GM18505 (cell line): ENCODE data around the gene PTPRT.
"Not testable (repeated sequence)": the region's sequence is repeated elsewhere in the genome, so short reads cannot be mapped to it uniquely, and the experiment has no call there.

ENCODE experiments used
- ATAC-seq: cut with Tn5 transposase; IDR thresholded peaks from one replicate; pipeline ENCODE4 v1.9.1; 2021; ENCODE audit not compliant: unreplicated experiment
- POLR2A ChIP-seq: IDR thresholded peaks from 4 replicates; pipeline ENCODE4 v1.6.1; 2011; ENCODE audit warnings: borderline replicate concordance; ENCODE audit not compliant: insufficient read depth, insufficient read length; ENCODE audit errors: extremely low read depth

The PTPRT gene

GRCh38 chr20:43167615-43168014, 22.1 kb downstream of the PTPRT start:
- no peak for ATAC-seq
- TF ChIP-seq POLR2A: no peak

GRCh38 chr20:43167021-43167420, 22.7 kb downstream of the PTPRT start:
- ATAC-seq: no peak
- TF ChIP-seq POLR2A: no peak

GRCh38 chr20:43165611-43166010, 24.1 kb downstream of the PTPRT start:
- ATAC-seq: no peak
- TF ChIP-seq POLR2A: no peak

DNA sequence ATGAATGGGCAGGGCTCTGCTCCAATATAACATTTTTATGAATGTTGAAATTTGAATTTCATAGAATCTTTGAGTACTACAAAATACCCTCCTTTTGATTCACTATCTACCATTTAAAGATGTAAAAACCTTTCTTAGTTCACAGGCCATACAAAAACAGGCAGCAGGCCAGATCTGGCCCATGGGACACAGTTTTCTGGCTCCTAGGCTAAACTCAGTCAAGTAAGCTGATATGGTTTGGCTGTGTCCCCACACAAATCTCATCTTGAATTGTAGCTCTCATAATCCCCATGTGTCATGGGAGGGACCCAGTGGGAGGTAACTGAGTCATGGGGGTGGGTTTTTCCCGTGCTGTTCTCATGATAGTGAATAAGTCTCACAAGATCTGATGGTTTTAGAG, 25.0 kb downstream of the PTPRT start:
- ATAC-seq: not testable (repeated sequence)

GRCh38 chr20:43161716-43162115, 28.0 kb downstream of the PTPRT start:
- no peak for ATAC-seq
- no peak for TF ChIP-seq POLR2A

GRCh38 chr20:43160941-43161340, 28.8 kb downstream of the PTPRT start:
- no peak for ATAC-seq
- TF ChIP-seq POLR2A: no peak

DNA sequence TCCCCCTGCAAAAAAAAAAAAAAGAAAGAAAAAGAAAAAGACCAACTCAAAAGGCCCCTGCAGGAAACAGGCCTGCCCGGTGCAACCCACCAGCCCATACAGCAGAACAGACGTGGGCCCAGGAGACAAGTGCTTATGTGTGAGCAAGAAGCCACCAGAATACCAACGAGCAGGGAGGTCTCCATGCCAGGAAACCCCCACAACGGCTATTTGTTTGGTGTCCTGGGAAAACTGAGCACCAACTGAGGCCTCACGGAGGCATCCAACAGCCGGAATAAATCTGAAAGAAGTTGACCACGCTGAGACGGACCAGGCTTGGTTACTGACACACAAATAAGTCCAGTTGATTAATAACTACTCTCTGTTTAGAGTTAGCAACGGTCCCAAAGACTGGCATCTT, 29.7 kb downstream of the PTPRT start:
- no peak for ATAC-seq
- TF ChIP-seq POLR2A: no peak

DNA sequence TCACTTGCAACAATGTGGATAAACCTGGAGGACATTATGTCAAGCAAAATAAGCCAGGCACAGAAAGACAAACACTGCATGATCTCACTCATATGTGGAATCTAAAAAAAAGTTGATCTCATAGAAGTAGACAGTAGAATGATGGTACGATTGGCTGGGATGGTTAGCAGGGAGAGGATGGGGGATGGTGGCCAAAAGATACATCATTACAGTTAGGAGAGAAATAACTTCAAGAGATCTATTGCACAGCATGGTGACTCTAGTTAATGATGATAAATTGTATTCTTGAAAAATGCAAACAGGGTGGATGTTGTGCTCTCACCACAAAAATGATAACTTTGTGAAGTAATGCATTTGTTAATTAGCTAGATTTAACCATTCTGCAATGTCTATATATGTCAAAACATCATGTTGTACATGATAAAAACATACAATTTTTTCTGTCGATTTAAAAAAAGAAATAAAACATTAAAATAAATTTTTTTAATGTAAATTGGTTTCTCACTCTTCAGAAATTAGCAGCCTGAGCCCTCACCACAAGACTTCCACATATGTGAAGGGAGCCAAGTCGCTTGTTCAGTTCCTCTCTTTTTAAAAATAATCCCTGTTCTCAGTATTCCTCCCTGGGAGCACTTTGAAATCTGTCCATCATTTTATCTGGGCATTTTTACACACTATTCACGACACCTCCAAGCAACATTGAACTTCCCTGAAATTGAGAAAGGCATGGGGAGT, 34.2 kb downstream of the PTPRT start:
- no peak for TF ChIP-seq POLR2A
- no peak for ATAC-seq

DNA sequence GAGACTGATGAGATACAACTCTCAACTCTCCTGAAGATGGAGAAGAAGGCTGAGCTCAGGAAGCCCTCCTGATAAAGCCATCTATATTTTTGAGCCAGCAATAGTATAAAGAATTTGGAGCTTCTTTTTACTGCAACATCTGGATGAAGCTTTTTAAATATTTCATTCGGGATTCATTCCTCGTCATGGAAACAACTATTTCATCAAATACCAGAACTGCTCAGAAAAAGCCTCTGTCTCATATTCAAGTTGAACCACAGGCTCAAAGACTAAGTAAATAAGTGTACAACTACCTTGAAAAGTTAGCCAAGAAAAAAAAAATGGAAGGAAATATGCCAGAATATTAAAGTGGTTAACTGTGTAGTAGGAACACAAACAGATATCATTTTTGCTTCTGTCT, 37.8 kb downstream of the PTPRT start:
- ATAC-seq: no peak
- TF ChIP-seq POLR2A: no peak

DNA sequence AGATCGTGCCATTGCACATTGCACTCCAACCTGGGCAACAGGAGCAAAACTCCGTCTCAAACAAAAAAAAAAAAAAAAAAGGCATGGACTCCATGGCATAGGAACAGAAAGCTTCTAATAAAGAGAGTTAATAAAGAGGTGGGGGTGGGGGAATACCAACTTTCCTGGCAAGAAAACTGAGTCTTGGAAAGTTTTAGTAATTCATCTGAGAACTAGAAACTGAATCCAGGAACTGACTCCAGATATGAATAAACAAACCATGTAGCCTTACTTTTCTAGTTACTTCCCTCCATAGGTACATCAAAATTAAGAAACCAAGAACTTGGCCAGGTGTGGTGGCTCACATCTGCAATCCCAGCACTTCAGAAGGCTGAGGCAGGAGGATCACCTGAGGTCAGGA, 38.5 kb downstream of the PTPRT start:
- TF ChIP-seq POLR2A: no peak

DNA sequence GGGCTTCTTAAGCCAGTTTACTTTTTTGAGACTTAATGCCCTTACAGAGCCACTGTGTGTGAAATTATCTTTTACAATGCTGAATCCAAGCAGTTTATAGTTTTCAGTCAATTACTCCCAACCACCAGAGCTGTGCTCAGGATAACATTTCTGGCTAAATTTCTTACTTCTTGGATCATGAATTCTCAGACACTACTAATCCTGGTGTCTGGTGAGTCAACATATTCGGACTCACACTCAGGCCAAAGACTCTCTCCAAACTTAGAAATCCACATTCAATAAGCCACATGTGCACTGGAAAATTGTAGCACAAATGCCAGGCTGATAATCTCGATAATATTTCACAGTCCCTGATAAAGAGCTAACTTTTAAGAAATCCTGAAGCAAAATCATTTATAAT, 49.0 kb downstream of the PTPRT start:
- no peak for TF ChIP-seq POLR2A
- ATAC-seq: no peak

More for the DNA sequence above, 38.5 kb downstream of the PTPRT start:
- ATAC-seq: no peak

GRCh38 chr20:43138061-43138770, 51.5 kb downstream of the PTPRT start:
- ATAC-seq: no peak
- no peak for TF ChIP-seq POLR2A

DNA sequence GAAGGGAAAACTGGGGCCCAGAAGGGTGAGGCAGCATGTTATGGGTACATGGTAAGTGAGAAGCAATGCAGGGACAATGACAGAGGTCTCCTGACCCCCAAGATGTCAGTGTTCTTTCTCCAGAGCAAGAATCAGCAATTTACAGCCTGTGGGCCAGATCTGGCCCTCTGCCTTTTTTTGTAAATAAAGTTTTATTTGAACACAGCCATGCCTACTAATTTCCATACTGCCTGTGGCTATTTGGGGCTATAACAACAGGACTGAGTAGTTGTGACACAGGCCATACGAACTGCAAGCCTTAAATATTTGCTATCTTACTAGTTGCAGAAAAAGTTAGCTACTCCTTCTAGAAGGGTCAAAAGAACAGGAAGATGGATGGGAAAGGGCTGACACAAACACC, 52.5 kb downstream of the PTPRT start:
- no peak for TF ChIP-seq POLR2A
- no peak for ATAC-seq

DNA sequence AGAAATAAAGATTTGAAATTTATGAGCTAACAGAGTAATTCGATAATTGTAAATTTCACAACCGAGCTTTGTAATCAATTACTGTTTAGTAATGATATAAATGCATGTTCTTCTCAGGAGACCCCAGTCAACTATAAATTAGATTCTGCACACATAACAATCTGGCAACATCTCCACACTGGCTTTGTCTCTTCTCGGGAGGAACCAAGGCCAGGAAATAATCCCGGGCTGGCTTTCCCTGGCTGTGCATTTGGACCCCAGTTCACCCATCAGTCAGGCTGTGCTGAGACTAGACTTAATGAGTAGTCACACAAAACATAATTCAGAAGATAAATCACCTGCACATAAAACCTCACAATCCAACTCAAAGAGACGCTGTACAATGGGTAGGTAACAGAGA, 65.5 kb downstream of the PTPRT start:
- ATAC-seq: no peak
- no peak for TF ChIP-seq POLR2A
